CD4-positive, alpha-beta T cell treated with Interleukin-15 for 4 hours (primary cell): ENCODE results near the gene NOS3.
A peak's percentile ranks its signal among the peaks of the same experiment; 100 is the strongest.

Experiments used
- DNase-seq: peaks from one replicate; pipeline ENCODE4 v3.0.0-alpha.2; 2020; ENCODE audit warnings: low spot score

NOS3 gene

DNA sequence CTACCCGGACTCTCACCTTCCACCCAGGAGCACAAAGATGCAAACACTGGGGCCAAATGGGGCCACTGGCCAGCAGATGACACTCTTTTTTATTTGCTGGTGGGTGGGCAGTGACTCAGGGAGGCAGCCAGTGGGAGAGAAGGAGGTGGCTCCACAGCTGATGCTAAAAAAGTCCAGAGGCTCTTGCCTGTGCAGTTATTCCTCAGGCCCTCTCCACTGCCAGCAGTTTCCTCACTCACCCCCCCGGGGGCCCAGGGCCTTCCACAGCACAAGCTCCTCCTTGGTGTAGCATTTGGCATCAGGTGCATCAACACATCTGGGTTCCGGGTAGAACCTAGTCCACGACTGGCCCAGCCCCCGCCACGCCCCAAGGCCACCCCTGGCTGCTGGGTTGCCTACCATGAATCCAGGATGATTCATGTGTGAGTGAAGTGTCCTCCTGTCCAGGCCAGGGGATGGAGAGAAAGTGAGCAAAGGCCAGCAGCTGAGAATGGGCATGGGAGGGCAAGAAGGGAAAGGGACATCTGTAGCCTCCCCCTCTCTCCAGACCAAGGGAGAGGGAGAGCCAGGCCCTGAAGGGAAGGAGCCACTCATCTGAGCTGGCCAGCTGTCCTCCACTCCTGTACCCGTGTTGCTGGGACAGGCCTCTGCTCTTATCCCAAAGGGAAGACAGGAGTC is 11.0 kb upstream of the NOS3 start:
- no peak for DNase-seq

DNA sequence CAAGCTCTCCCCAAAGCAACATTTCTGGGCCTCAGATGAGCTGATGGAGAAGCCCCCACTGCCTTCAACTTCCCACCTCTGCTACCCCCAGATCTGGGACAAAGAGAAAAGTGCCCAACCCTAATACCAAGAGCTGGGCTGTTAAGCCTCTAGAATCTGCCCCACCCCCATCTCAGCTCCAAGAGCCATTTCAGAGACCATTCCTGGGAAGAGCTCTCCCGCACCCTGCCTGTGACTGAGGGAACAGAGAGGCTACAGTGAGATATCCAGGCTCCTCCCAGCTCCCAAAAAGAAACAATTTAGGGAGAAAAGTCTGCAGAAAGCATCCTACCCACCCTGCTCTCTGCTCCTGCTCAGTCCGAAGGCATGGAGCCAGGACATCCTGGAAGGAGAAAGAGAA is 10.2 kb upstream of the NOS3 start:
- no peak for DNase-seq

GRCh38 chr7:150981644-150982043 is 9.2 kb upstream of the NOS3 start:
- no peak for DNase-seq

DNA sequence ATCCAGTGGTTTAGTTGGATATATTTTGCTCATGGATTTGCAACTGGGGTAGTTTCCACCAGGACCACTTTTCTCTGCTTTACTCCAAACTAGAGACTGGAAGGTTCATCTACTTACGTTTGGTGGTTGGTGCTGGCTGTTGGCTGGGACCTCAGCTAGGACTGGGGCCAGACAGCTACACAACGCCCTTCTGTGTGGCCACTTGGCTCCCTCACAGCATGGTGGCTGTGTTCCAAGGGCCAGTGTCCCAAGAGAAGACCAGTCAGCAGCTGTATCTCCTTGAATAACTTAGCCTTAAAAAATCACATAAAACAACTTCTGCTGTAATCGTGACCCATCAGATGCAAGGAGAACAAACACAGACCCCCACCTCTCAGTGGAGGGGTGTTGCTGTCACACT is 8.5 kb upstream of the NOS3 start:
- DNase-seq, result no peak

- peak; percentile 41 for DNase-seq
Observed at GRCh38 chr7:150983893-150984368, 6.9 kb upstream of the NOS3 start.

- peak; percentile 57 for DNase-seq
Observed at GRCh38 chr7:150986099-150986512, 4.7 kb upstream of the NOS3 start.

DNA sequence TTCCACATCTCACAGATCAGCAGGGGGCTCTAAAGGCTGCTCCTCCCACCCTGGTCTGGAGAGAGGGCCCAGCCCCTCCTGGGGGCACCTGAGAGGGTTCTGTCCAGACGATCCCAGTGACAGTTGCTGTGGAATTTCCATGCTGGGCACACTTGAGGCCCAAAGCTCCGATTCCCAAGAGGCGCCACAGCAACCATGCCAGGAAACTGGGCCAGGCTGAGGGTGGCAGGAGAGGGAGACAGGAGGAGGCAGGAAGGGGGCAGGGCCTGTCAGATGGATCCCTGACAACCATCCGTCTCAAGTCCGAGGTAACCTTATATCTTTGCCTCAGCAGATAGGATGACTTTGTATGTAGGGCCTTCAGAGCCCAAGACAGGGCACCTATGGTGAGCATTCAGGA is 4.3 kb upstream of the NOS3 start:
- DNase-seq, result no peak

DNA sequence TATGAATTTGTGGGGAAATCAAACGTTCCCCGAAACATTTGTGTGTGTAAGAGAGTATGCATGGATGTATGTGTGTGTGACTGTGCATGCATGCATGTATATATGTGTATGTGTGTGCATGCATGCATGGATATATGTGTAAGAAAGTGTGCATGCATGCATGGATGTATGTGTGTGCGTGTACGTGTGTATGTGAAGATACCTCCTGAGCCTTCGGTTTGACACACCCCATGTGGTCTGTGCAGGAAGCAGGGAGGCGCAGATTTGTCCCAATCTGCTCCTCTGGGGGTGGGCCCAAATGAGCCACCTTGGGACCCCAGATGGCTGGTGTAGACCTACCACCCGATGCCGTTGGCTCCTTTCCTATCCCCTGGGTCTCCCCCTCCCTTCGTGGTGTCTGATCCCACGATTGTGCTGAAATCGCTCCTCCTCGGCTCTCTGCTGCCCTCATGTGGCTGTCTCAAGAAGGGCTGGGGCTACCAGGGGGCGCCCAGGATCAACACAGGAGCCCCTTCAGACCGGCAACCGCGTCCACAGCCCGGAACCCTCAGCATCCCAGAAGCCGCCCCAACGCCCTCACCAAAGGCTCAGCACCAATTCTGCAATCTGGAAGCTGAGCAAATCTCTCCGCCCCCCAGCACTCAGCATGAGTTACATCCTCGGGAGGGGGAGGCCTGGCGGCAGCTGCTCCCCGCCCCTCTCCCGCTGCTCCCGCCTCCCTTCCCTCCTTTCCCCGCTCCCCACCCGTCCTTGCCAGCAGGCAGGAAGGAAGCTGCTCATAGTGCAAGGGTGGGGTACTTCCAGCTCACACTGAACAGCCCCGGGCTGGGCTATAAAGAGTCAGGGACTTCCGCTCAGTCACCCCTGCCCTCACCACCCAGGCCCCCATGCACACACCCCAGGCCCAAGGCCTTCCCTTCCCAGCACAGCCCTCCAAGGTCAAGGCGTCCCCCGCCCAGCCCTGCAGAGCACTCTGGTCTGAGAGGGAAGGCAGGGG is 2.3 kb upstream of the NOS3 start:
- peak; percentile 72 for DNase-seq

DNA sequence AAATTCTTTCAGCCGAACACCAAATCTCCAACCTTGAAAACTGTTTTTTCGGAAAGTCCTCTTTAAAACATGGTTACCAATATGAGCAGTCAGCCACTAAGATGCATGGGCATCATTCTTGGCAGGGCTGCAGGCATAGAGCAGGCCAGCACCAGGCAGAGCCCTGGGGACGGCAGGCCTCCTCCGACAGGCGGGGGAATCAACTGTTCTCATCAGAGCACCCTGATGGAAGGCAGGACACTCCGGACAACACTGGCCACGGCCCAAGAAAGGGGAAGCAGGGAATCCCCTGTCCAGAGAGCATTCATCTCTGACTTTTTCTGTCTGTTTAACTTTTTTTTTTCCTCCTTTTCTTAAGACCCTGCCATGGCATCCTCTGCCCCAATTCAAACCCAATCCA is 1.4 kb upstream of the NOS3 start:
- DNase-seq, result no peak

DNA sequence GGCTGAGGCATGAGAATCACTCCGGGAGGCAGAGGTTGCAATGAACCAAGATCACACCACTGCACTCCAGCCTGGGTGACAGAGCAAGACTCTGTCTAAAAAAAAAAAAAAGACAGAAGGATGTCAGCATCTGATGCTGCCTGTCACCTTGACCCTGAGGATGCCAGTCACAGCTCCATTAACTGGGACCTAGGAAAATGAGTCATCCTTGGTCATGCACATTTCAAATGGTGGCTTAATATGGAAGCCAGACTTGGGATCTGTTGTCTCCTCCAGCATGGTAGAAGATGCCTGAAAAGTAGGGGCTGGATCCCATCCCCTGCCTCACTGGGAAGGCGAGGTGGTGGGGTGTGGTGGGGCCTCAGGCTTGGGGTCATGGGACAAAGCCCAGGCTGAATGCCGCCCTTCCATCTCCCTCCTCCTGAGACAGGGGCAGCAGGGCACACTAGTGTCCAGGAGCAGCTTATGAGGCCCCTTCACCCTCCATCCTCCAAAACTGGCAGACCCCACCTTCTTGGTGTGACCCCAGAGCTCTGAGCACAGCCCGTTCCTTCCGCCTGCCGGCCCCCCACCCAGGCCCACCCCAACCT is 1.3 kb downstream of the NOS3 start:
- DNase-seq, result no peak

- no peak for DNase-seq
Observed at GRCh38 chr7:150992833-150993302, 2.1 kb downstream of the NOS3 start.

DNA sequence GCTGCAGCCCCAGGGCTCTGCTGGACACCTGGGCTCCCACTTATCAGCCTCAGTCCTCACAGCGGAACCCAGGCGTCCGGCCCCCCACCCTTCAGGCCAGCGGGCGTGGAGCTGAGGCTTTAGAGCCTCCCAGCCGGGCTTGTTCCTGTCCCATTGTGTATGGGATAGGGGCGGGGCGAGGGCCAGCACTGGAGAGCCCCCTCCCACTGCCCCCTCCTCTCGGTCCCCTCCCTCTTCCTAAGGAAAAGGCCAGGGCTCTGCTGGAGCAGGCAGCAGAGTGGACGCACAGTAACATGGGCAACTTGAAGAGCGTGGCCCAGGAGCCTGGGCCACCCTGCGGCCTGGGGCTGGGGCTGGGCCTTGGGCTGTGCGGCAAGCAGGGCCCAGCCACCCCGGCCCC is 2.7 kb downstream of the NOS3 start:
- DNase-seq, result no peak

GRCh38 chr7:150994141-150994837 is 3.5 kb downstream of the NOS3 start:
- no peak for DNase-seq

GRCh38 chr7:150994838-150995510 is 4.2 kb downstream of the NOS3 start:
- no peak for DNase-seq

DNA sequence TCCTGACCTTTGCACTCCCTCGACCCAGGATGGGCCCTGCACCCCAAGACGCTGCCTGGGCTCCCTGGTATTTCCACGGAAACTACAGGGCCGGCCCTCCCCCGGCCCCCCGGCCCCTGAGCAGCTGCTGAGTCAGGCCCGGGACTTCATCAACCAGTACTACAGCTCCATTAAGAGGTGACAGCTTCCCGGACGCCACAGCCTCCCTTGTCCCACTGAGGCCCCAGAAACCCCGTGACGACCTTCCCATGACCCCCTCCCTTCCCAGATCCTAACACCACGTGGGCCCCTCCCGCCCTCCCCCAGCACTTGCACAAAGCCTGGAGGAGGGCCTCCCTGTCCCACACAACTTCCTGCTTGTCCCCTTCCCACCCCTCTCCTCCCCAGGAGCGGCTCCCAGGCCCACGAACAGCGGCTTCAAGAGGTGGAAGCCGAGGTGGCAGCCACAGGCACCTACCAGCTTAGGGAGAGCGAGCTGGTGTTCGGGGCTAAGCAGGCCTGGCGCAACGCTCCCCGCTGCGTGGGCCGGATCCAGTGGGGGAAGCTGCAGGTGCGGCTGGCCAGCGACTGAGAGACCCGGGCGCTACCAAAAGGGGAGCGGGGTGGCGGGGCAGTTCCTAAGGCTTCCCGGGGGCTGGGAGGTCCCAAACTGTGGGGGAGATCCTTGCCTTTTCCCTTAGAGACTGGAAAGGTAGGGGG is 5.7 kb downstream of the NOS3 start:
- DNase-seq, result no peak

DNA sequence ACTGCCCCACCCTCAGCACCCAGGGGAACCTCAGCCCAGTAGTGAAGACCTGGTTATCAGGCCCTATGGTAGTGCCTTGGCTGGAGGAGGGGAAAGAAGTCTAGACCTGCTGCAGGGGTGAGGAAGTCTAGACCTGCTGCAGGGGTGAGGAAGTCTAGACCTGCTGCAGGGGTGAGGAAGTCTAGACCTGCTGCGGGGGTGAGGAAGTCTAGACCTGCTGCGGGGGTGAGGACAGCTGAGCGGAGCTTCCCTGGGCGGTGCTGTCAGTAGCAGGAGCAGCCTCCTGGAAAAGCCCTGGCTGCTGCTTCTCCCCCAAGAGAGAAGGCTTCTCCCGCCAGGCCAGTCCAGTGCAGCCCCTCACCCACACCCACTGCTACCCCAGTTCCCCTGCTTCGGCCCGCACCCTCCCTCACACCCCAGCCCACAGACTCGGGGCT is 6.3 kb downstream of the NOS3 start:
- no peak for DNase-seq

GRCh38 chr7:150997817-150998216 is 7.0 kb downstream of the NOS3 start:
- DNase-seq, result no peak

DNA sequence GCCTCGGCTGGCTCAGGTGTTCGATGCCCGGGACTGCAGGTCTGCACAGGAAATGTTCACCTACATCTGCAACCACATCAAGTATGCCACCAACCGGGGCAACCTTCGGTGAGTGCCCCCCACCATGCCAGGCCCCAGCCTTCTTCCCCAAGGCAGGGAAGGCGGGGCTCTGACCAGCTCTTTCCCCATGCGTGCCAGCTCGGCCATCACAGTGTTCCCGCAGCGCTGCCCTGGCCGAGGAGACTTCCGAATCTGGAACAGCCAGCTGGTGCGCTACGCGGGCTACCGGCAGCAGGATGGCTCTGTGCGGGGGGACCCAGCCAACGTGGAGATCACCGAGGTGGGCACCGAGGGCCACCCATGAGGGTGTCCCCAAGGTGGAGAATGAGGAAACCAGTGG is 7.5 kb downstream of the NOS3 start:
- DNase-seq, result no peak

DNA sequence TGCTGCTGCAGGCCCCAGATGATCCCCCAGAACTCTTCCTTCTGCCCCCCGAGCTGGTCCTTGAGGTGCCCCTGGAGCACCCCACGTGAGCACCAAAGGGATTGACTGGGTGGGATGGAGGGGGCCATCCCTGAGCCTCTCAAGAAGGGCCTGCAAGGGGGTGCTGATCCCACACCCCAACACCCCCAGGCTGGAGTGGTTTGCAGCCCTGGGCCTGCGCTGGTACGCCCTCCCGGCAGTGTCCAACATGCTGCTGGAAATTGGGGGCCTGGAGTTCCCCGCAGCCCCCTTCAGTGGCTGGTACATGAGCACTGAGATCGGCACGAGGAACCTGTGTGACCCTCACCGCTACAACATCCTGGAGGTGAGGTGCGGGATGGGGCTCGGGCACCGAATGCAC is 8.2 kb downstream of the NOS3 start:
- no peak for DNase-seq

GRCh38 chr7:150999497-151000230 is 8.8 kb downstream of the NOS3 start:
- DNase-seq, result no peak
